Adipocyte (in vitro differentiated cells): ENCODE measurements around the gene SCIN.
"Not testable (repeated sequence)": the region's sequence is repeated elsewhere in the genome, so short reads cannot be mapped to it uniquely, and the experiment has no call there.

Source experiments
- DNase-seq: peaks from one replicate; pipeline ENCODE4 v3.0.0-alpha.2; 2015; ENCODE audit warnings: low read depth
- H3K27me3 ChIP-seq: replicated peaks from 2 replicates; pipeline ENCODE4 v1.7.0; 2013; ENCODE audit warnings: mild to moderate bottlenecking, low read length, moderate library complexity; ENCODE audit not compliant: control insufficient read depth, insufficient read depth
- H3K36me3 ChIP-seq: 2 replicates; pipeline ENCODE4 v1.7.0; 2013; ENCODE audit warnings: low read length, mild to moderate bottlenecking, moderate library complexity; ENCODE audit not compliant: control insufficient read depth, insufficient read depth, severe bottlenecking
- H3K4me1 ChIP-seq: 2 replicates; pipeline ENCODE4 v1.7.0; 2013; ENCODE audit warnings: mild to moderate bottlenecking, low read length, moderate library complexity; ENCODE audit not compliant: control insufficient read depth, insufficient read depth
- H3K4me3 ChIP-seq: 2 replicates; pipeline ENCODE4 v1.7.0; 2013; ENCODE audit warnings: mild to moderate bottlenecking, low read length, moderate library complexity
- H3K9ac ChIP-seq: 2 replicates; pipeline ENCODE4 v1.7.0; 2013; ENCODE audit warnings: mild to moderate bottlenecking, low read length, moderate library complexity
- H3K9me3 ChIP-seq: 2 replicates; pipeline ENCODE4 v1.7.0; 2013; ENCODE audit warnings: mild to moderate bottlenecking, low read length, moderate library complexity; ENCODE audit not compliant: control insufficient read depth

SCIN gene

DNA sequence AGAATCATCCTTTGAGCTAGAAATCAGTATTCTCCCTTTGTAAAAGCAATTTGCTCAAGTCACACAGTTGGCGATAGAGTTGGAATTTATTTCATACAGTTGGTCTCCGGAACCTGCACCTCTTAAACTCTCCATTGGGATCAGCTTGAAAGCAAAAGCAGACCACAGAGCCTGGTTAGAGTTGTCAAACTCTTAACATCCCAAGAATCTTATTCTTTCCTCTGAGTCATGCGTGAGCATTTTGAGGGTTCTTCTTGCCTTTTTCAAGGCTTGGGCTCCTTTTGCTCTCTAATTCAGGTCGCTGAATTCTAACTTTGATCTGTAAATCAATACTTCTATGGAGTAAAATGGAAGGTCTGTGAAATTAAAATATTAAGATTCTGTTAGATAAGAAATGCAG is 19.6 kb upstream of the SCIN start:
- H3K9ac ChIP-seq, result no peak overlapping the region
- H3K4me1 ChIP-seq, result peaks cover 13% of the 10 kb centered on the region
- no peaks in the 10 kb centered on the region for H3K9me3 ChIP-seq
- no peaks in the 10 kb centered on the region for H3K36me3 ChIP-seq
- no peaks in the 10 kb centered on the region for H3K27me3 ChIP-seq
- DNase-seq, result no peak
- no peak overlapping the region for H3K4me3 ChIP-seq

DNA sequence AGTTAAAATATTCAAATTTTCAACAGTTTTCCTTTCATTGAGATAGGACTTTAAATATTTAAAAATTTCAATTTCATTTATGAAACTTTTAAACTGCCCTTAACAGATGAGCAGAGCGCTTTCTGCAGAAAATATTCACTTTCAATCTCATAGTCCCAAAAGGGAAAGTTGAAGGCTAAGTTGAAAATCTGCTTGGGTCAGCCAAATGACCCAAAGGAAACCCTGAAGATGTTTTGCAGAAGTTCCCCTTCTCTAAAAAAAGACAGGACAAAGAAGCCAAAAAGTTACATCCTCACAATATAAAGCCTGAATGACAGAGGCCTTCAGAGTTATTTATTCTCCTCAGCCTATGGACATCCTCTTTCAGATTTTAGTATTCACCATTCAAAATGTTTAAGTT is 17.6 kb upstream of the SCIN start:
- Histone ChIP-seq H3K27me3 (no peaks in the 10 kb centered on the region), H3K9ac (no peak overlapping the region), H3K4me1 (peaks cover 12% of the 10 kb centered on the region), H3K9me3 (no peaks in the 10 kb centered on the region), H3K4me3 (no peak overlapping the region), H3K36me3 (no peaks in the 10 kb centered on the region)
- DNase-seq, result no peak

DNA sequence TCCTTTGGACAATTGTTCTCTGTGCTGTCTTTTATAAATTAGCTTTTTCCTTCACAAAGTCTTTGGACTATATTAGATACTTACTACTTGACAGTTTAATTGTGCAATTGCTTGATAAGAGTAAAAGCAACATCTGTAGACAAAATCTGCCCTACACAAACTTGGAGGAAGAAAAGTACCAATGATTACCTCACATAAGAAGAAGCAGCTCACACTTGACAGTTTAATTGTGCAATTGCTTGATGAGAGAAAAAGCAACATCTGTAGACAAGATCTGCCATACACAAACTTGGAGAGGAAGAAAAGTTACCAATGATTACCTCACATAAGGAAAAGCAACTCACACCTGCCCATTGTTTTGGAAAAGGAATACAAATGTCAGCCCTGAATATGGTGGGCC is 17.1 kb upstream of the SCIN start:
- Histone ChIP-seq H3K36me3 (no peaks in the 10 kb centered on the region), H3K27me3 (no peaks in the 10 kb centered on the region), H3K4me1 (peaks cover 12% of the 10 kb centered on the region), H3K9ac (no peak overlapping the region), H3K9me3 (no peaks in the 10 kb centered on the region), H3K4me3 (no peak overlapping the region)
- DNase-seq, result no peak

DNA sequence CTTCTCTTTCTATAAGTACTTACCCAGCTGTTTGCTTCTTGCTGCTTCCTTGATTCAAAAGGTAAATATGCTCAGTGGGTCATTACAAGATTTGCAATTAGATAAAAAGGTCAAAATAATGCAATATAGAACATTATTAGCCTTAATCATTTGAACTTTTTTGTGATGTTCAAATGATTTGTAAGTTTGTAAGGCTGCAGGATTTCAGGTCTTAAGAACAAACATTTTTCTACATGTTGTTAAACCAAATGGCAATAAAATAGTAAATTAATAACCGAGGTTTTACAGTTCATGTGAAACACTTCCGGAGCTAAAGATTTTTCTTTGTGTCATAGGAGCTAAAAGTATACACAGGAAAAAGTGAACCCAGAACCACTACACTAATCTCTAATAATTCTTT is 16.2 kb upstream of the SCIN start:
- DNase-seq, result no peak
- Histone ChIP-seq H3K36me3 (no peaks in the 10 kb centered on the region), H3K27me3 (no peaks in the 10 kb centered on the region), H3K9me3 (no peaks in the 10 kb centered on the region), H3K4me3 (no peak overlapping the region), H3K4me1 (peaks cover 8% of the 10 kb centered on the region), H3K9ac (no peak overlapping the region)

DNA sequence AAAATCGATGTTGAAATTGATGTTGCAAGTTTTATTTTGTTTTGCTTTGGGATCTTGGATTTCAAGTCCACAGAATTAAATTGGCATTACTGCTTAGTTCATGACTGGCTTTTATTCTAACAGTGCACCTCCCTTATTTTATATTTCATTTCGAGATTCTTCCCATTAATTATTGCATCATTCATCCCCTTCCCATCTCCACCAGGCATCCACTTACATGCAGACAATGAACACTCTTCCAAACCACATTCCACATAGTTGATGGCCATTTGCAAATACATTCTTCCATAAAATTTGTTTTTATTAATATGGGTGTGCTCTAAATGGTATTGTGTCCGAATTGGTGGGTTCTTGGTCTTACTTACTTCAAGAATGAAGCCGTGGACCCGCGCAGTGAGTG is 15.6 kb upstream of the SCIN start:
- H3K4me1 ChIP-seq, result peaks cover 5% of the 10 kb centered on the region
- no peak for DNase-seq
- no peaks in the 10 kb centered on the region for H3K36me3 ChIP-seq
- H3K4me3 ChIP-seq, result no peak overlapping the region
- no peak overlapping the region for H3K9ac ChIP-seq
- H3K9me3 ChIP-seq, result no peaks in the 10 kb centered on the region
- H3K27me3 ChIP-seq, result no peaks in the 10 kb centered on the region

DNA sequence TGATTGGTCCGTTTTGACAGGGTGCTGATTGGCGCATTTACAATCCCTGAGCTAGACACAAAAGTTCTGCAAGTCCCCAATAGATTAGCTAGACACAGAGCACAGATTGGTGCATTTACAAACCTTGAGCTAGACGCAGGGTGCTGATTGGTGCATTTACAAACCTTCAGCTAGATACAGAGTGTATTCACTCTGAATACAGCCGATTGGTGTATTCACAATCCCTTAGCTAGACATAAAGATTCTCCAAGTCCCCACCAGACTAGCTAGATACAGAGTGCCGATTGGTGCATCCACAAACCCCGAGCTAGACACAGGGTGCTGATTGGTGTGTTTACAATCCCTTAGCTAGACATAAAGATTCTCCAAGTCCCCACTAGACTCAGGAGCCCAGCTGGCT is 14.8 kb upstream of the SCIN start:
- not testable (repeated sequence) for H3K9me3 ChIP-seq, H3K9ac ChIP-seq, DNase-seq, H3K36me3 ChIP-seq, H3K4me3 ChIP-seq, H3K27me3 ChIP-seq, H3K4me1 ChIP-seq

DNA sequence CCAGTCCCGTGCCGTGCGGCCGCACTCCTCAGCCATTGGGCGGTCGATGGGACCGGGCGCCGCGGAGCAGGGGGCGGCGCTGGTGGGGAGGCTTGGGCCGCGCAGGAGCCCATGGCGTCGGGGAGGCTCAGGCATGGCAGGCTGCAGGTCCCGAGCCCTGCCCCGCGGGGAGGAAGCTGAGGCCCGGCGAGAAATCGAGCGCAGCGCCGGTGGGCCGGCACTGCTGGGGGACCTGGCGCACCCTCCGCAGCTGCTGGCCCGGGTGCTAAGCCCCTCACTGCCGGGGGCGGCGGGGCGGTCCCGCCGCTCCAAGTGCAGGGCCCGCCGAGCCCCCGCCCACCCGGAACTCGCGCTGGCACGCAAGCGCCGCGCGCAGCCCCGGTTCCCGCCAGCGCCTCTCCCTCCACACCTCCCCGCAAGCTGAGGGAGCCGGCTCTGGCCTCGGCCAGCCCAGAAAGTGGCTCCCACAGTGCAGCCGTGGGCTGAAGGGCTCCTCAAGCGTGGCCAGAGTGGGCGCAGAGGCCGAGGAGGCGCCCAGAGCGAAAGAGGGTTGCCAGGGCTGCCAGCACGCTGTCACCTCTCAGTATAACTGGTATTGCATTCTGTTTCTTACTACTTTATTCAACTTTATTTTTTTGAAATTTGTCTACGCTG is 14.3 kb upstream of the SCIN start:
- not testable (repeated sequence) for H3K9ac ChIP-seq, H3K4me3 ChIP-seq, H3K27me3 ChIP-seq, H3K36me3 ChIP-seq, H3K9me3 ChIP-seq, DNase-seq, H3K4me1 ChIP-seq

DNA sequence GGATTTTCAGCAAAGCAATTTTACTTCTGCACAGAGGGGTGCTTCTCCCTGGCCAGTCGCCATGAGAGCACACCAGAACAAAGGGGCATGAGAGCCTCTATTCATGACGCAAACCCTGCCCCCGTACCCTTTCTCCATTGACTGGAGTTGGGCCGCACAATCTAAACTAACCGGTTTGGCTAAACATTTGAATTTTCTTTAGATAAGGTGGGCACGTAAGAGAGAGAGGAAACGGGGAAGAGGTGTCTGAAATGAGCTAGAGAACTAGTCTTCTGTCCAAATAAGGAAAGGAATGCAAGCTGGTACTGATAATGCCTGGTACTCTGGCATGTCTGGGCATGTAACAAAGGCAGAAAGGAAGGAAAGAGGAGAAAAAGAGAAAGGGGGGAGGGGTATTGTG is 13.2 kb upstream of the SCIN start:
- Histone ChIP-seq H3K4me3 (no peak overlapping the region), H3K9me3 (no peaks in the 10 kb centered on the region), H3K9ac (no peak overlapping the region), H3K36me3 (no peaks in the 10 kb centered on the region), H3K4me1 (peaks cover 5% of the 10 kb centered on the region), H3K27me3 (no peaks in the 10 kb centered on the region)
- DNase-seq, result no peak

DNA sequence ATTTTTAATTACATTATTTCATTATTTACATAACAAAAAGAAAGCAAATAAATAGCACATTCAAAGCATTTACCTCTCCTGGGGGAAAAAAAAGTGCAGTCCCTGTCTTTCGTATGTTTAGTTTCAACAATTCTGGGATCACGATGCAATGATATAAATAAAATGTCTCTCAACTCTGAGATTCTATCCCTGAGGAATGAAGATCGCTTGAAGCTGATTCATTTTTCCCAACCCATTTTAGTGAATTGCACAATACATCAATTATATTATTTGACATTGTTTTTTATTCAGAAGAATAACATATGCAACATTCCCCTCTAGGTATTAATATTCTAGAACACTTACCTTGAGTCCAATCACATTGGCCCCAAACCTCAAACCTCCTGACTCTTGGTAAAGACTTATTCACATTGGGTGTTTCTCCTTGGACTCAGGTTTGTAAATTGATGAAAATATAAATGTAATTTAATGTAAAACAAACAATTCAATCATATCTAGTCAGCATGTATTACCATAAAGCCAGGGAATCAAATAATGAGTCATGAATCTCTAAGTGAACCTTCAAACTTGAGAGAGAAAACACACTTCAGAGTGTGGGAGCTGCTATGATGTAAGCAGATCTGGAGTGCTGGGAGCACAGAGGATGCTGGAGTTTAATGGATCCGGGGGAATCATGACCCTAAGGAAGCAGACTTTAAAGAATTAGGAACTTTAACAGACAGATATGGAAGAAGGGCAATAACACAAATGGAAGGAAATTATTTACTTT is 5.3 kb upstream of the SCIN start:
- H3K4me1 ChIP-seq, result peaks cover 5% of the 10 kb centered on the region
- H3K9me3 ChIP-seq, result no peaks in the 10 kb centered on the region
- H3K4me3 ChIP-seq, result peak overlapping the region; percentile 48
- DNase-seq, result peak; percentile 64
- no peaks in the 10 kb centered on the region for H3K36me3 ChIP-seq
- no peak overlapping the region for H3K9ac ChIP-seq
- peaks cover 7% of the 10 kb centered on the region for H3K27me3 ChIP-seq

DNA sequence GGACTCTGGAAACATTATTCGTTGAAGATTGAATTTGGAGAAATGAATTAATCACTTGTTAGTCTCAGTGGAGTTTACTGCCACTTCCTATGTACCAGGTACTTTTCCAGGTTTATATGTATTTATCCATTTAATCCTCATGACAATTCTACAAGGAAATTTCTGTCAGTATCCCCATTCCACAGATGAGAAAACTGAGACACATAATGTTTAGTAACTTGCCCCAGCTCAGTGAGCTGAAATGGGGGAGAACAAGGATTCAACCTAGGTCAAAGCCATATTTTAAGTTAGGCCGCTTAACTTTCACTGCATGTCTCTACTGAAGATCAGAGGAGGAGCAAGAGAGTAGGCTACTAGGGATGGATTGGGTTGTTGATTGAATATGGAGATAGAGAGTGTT is 4.6 kb upstream of the SCIN start:
- no peak for DNase-seq
- Histone ChIP-seq H3K4me1 (peaks cover 12% of the 10 kb centered on the region), H3K9ac (no peak overlapping the region), H3K36me3 (no peaks in the 10 kb centered on the region), H3K4me3 (no peak overlapping the region), H3K27me3 (peaks cover 13% of the 10 kb centered on the region), H3K9me3 (no peaks in the 10 kb centered on the region)

DNA sequence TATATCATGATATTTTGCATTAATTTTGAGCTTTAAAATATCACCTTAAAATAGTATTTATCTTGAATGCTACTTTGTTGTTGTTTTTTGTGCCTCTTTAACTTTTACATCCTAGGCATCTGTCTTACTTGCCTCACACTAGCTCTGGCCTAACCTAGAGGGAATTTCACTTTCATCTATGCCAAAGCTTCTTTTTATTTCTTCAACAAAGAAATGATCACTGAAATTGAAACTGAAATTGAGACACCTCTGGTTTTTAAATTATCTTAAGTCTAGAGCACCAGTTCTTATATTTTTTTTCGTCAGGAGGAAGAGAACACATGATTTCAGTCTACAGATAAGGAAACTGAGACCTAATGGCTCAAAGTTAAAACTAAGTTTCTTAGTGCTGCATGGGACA is 3.5 kb upstream of the SCIN start:
- no peak overlapping the region for H3K9ac ChIP-seq
- no peaks in the 10 kb centered on the region for H3K36me3 ChIP-seq
- DNase-seq, result no peak
- no peaks in the 10 kb centered on the region for H3K9me3 ChIP-seq
- H3K27me3 ChIP-seq, result peaks cover 13% of the 10 kb centered on the region
- peaks cover 13% of the 10 kb centered on the region for H3K4me1 ChIP-seq
- no peak overlapping the region for H3K4me3 ChIP-seq

DNA sequence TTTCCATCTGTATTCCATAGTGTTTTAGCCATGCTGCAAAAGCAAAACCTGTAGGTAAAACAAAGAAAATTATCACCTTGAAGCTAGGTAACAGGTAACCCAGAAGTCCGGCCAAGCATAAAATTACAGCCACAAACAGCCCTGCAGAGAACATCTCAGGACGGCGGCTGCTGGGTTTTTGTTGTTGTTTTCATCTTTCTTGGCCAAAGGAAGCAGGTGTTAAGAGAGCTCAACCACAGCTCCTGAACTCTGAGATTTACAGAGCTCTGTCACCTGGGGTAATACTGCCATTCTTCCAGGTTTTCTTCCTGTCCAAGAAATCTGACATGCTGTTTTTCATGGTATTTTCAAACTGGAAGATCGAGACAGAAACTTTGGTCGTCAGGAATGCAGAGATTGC is 847 bp upstream of the SCIN start:
- Histone ChIP-seq H3K4me3 (peak overlapping the region; percentile 84), H3K9me3 (no peaks in the 10 kb centered on the region), H3K36me3 (no peaks in the 10 kb centered on the region), H3K9ac (no peak overlapping the region), H3K4me1 (peaks cover 21% of the 10 kb centered on the region), H3K27me3 (peaks cover 13% of the 10 kb centered on the region)
- no peak for DNase-seq
